Measurements from ENCODE around the gene DYDC2.

- TF ChIP-seq, protein P1, sequence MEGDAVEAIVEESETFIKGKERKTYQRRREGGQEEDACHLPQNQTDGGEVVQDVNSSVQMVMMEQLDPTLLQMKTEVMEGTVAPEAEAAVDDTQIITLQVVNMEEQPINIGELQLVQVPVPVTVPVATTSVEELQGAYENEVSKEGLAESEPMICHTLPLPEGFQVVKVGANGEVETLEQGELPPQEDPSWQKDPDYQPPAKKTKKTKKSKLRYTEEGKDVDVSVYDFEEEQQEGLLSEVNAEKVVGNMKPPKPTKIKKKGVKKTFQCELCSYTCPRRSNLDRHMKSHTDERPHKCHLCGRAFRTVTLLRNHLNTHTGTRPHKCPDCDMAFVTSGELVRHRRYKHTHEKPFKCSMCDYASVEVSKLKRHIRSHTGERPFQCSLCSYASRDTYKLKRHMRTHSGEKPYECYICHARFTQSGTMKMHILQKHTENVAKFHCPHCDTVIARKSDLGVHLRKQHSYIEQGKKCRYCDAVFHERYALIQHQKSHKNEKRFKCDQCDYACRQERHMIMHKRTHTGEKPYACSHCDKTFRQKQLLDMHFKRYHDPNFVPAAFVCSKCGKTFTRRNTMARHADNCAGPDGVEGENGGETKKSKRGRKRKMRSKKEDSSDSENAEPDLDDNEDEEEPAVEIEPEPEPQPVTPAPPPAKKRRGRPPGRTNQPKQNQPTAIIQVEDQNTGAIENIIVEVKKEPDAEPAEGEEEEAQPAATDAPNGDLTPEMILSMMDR (IDR thresholded peaks at IDR 0.05): no peak
- TF ChIP-seq POLR2AphosphoS5 (IDR thresholded peaks at IDR 0.05): no peak
Observed at GRCh38 chr10:80323311-80323710, 33.3 kb upstream of the DYDC2 start.
